Common myeloid progenitor, CD34-positive (primary cell): Measurements from ENCODE around the gene CYBA.

Experiments
- CTCF ChIA-PET: fragments of 350-600 bp; sonication (Branson Sonifier 250); formaldehyde crosslinking; loops from one replicate; lab custom pipeline; 2021; ENCODE audit warnings: antibody characterized with exemption; lab: Charles Lee
- POLR2A ChIA-PET: fragments of 350-600 bp; sonication (Branson Sonifier 250); formaldehyde crosslinking; loops from one replicate; lab custom pipeline; 2021; ENCODE audit warnings: antibody characterized with exemption; lab: Charles Lee
- DNase-seq, 3 donors: peaks; one replicate each; pipeline versions ENCODE4 v3.0.0 to v3.0.0-alpha.2; 2013
- H3K27ac ChIP-seq, 2 experiments: 1 replicate in 1 of 2; 2 replicates in 1 of 2; pipeline ENCODE4 v1.7.0; 2013; ENCODE audit warnings: inconsistent platforms in 2 of 2, low read length in 2 of 2, mild to moderate bottlenecking in 2 of 2, low read depth in 1 of 2, moderate library complexity in 1 of 2; ENCODE audit not compliant: severe bottlenecking in 2 of 2, insufficient read depth in 1 of 2, poor library complexity in 1 of 2
- H3K27me3 ChIP-seq, 5 experiments: replicated peaks in 2 of 5; 1 replicate in 3 of 5; 2 replicates in 2 of 5; pipeline versions ENCODE4 v1.6.1 to v1.7.0; 2013; ENCODE audit warnings: low read length in 4 of 5, mild to moderate bottlenecking in 2 of 5, moderate library complexity in 2 of 5, inconsistent platforms in 1 of 5; ENCODE audit not compliant: insufficient read depth in 5 of 5, control insufficient read depth in 4 of 5
- H3K36me3 ChIP-seq, 4 experiments: 1 replicate in 2 of 4; 2 replicates in 2 of 4; pipeline versions ENCODE4 v1.6.1 to v1.7.0; 2013; ENCODE audit warnings: low read length in 3 of 4, control low read depth in 1 of 4, mild to moderate bottlenecking in 1 of 4; ENCODE audit not compliant: control insufficient read depth in 4 of 4, insufficient read depth in 4 of 4
- H3K4me1 ChIP-seq, 4 experiments: 1 replicate in 3 of 4; 2 replicates in 1 of 4; pipeline versions ENCODE4 v1.6.1 to v1.7.1; 2013; ENCODE audit warnings: low read length in 3 of 4, mild to moderate bottlenecking in 3 of 4, control low read depth in 1 of 4, inconsistent platforms in 1 of 4, moderate library complexity in 1 of 4; ENCODE audit not compliant: control insufficient read depth in 4 of 4, insufficient read depth in 4 of 4; ENCODE audit errors: control extremely low read depth in 1 of 4
- H3K4me3 ChIP-seq, 7 experiments: 1 replicate in 4 of 7; 2 replicates in 3 of 7; pipeline versions ENCODE4 v1.5.1 to v1.7.0; 2013; ENCODE audit warnings: mild to moderate bottlenecking in 7 of 7, low read length in 6 of 7, moderate library complexity in 6 of 7, inconsistent platforms in 2 of 7, low read depth in 2 of 7, control low read depth in 1 of 7; ENCODE audit not compliant: insufficient read depth in 4 of 7, control insufficient read depth in 1 of 7; ENCODE audit errors: extremely low read depth in 1 of 7
- H3K9me3 ChIP-seq, 5 experiments: 1 replicate in 4 of 5; 2 replicates in 1 of 5; pipeline versions ENCODE4 v1.6.1 to v1.7.1; 2013; ENCODE audit warnings: low read length in 4 of 5, mild to moderate bottlenecking in 2 of 5, inconsistent platforms in 1 of 5, low read depth in 1 of 5, moderate library complexity in 1 of 5; ENCODE audit not compliant: control insufficient read depth in 4 of 5, insufficient read depth in 2 of 5; ENCODE audit errors: control extremely low read depth in 1 of 5
- WGBS: methylation state at CpG from one replicate; pipeline ENCODE4 v1.1.5; 2013; ENCODE audit not compliant: insufficient coverage; 5-methylcytosine and 5-hydroxymethylcytosine counted together

CYBA gene

GRCh38 chr16:88635671-88636319 lies 15.1 kb downstream of the CYBA start:
- no peak for DNase-seq
- ChIA-PET POLR2A (no interaction called here), CTCF (interaction anchor here (0.7 kb wide), 1 partner anchor 16 kb away, joined by 3 read pairs; no protein-coding TSS in a partner anchor)
- WGBS, result 92% methylated on average over 16 of the region's 17 CpGs
- Histone ChIP-seq H3K9me3 (no peaks in the 10 kb centered on the region), H3K4me1 (peaks cover 0 to 31% (median 21%) of the 10 kb centered on the region in 4 experiments), H3K36me3 (peaks cover 0 to 22% (median 12%) of the 10 kb centered on the region in 4 experiments), H3K27ac (no peak overlapping the region), H3K27me3 (peaks cover 0 to 67% (median 18%) of the 10 kb centered on the region in 5 experiments), H3K4me3 (no peak overlapping the region)

GRCh38 chr16:88634994-88635670 lies 15.7 kb downstream of the CYBA start:
- Histone ChIP-seq H3K27ac (no peak overlapping the region), H3K27me3 (peaks cover 0 to 61% (median 18%) of the 10 kb centered on the region in 5 experiments), H3K9me3 (no peaks in the 10 kb centered on the region), H3K4me1 (peaks cover 0 to 31% (median 21%) of the 10 kb centered on the region in 4 experiments), H3K4me3 (peak overlapping the region in 6 of 7 experiments; percentile 39 to 72 (median 57)), H3K36me3 (peaks cover 0 to 28% (median 17%) of the 10 kb centered on the region in 4 experiments)
- 43% methylated on average over 22 of the region's 28 CpGs for WGBS
- ChIA-PET CTCF (interaction anchor here (0.7 kb wide), 1 partner anchor 15 kb away, joined by 3 read pairs; no protein-coding TSS in a partner anchor), POLR2A (no interaction called here)
- DNase-seq, result no peak

- 1% methylated on average over 61 of the region's 82 CpGs for WGBS
- DNase-seq, result peak in 2 of 3 donors; percentile 47
- peaks cover 0 to 36% (median 24%) of the 10 kb centered on the region in 4 experiments for H3K36me3 ChIP-seq
- no peak overlapping the region for H3K27ac ChIP-seq
- peak overlapping the region; percentile 22 to 72 (median 49) for H3K4me3 ChIP-seq
- no peaks in the 10 kb centered on the region for H3K9me3 ChIP-seq
- peaks cover 0 to 28% (median 19%) of the 10 kb centered on the region in 4 experiments for H3K4me1 ChIP-seq
- ChIA-PET CTCF (interaction anchor here (1.3 kb wide), 1 partner anchor 47 kb away, joined by 3 read pairs; no protein-coding TSS in a partner anchor), POLR2A (no interaction called here)
- H3K27me3 ChIP-seq, result peaks cover 0 to 53% (median 12%) of the 10 kb centered on the region in 5 experiments
Observed at GRCh38 chr16:88634141-88634993, 16.5 kb downstream of the CYBA start.

- Histone ChIP-seq H3K36me3 (peaks cover 0 to 39% (median 27%) of the 10 kb centered on the region in 4 experiments), H3K27ac (no peak overlapping the region), H3K4me3 (peak overlapping the region in 4 of 7 experiments; percentile 46 to 72 (median 66)), H3K4me1 (peaks cover 0 to 26% (median 19%) of the 10 kb centered on the region in 4 experiments), H3K27me3 (peaks cover 0 to 47% (median 8%) of the 10 kb centered on the region in 5 experiments), H3K9me3 (no peaks in the 10 kb centered on the region)
- peak in 2 of 3 donors; percentile 35 to 43 for DNase-seq
- POLR2A ChIA-PET, result interaction anchor here (1.1 kb wide), 1 partner anchor 84 kb away, joined by 3 read pairs; no protein-coding TSS in a partner anchor
- CTCF ChIA-PET, result interaction anchor here (0.9 to 1.8 kb wide), 4 partner anchors 10 to 51 kb away, joined by 3 to 7 read pairs (median 3); no protein-coding TSS in a partner anchor
- WGBS, result 19% methylated on average over 21 of the region's 23 CpGs
Observed at GRCh38 chr16:88633684-88634140, 17.1 kb downstream of the CYBA start.

- Histone ChIP-seq H3K4me1 (peaks cover 0 to 27% (median 17%) of the 10 kb centered on the region in 4 experiments), H3K4me3 (no peak overlapping the region), H3K27me3 (peaks cover 0 to 35% (median 3%) of the 10 kb centered on the region in 5 experiments), H3K27ac (no peak overlapping the region), H3K9me3 (no peaks in the 10 kb centered on the region), H3K36me3 (peaks cover 0 to 50% (median 37%) of the 10 kb centered on the region in 4 experiments)
- WGBS, result 97% methylated on average over 8 of the region's 11 CpGs
- POLR2A ChIA-PET, result interaction anchor here (1.1 kb wide), 1 partner anchor 85 kb away, joined by 3 read pairs; no protein-coding TSS in a partner anchor
- DNase-seq, result no peak
- CTCF ChIA-PET, result interaction anchor here (0.9 to 1.8 kb wide), 4 partner anchors 16 to 53 kb away, joined by 3 to 7 read pairs (median 3); no protein-coding TSS in a partner anchor
Observed at GRCh38 chr16:88632587-88632930, 18.3 kb downstream of the CYBA start.

GRCh38 chr16:88631920-88632586 lies 18.8 kb downstream of the CYBA start:
- no peaks in the 10 kb centered on the region for H3K9me3 ChIP-seq
- POLR2A ChIA-PET, result interaction anchor here (0.6 to 0.7 kb wide), 2 partner anchors 33 to 43 kb away, joined by 3 read pairs; no protein-coding TSS in a partner anchor
- no peak overlapping the region for H3K4me3 ChIP-seq
- peaks cover 0 to 30% (median 2%) of the 10 kb centered on the region in 5 experiments for H3K27me3 ChIP-seq
- peaks cover 0 to 25% (median 17%) of the 10 kb centered on the region in 4 experiments for H3K4me1 ChIP-seq
- no peak overlapping the region for H3K27ac ChIP-seq
- DNase-seq, result no peak
- CTCF ChIA-PET, result interaction anchor here (1.0 to 1.8 kb wide), 2 partner anchors 23 to 53 kb away, joined by 3 to 7 read pairs; no protein-coding TSS in a partner anchor
- 97% methylated on average over 21 of the region's 30 CpGs for WGBS
- H3K36me3 ChIP-seq, result peaks cover 0 to 55% (median 39%) of the 10 kb centered on the region in 4 experiments
